ENCODE data around the gene PDIA5. TPM values are rescaled to one million over a fixed set of nuclear protein-coding genes. Genes with fewer than 3 reads are reported as not detected.
A peak's percentile ranks its signal among the peaks of the same experiment; 100 is the strongest.

The PDIA5 gene
- total RNA-seq, 1 donor from 2014 or later = 28.5 TPM

DNA sequence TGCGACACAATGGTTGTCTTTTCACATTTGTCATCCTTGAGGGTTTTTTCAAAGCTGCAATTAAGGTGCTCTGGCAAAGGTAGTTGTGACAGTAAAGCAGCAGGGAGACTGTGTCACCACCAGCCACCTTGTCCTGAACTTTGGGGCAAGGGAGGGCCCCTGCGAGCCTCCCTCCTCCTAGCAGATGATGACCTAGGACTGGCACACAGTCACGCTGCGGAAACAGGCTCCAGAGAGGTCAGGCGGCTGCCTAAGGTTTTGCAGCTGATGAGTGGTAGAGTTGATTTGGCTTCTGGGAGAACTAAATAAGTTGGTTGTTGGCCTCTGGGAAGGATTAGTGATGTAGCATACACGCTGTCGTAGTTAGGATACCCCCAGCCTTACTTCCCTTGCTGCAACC lies 62.7 kb downstream of the PDIA5 start:
- H3K36me3 Mint-ChIP-seq = peaks cover 13% of the 10 kb centered on the region
- no peaks in the 10 kb centered on the region for H3K9me3 Mint-ChIP-seq
- TF ChIP-seq, protein P1, sequence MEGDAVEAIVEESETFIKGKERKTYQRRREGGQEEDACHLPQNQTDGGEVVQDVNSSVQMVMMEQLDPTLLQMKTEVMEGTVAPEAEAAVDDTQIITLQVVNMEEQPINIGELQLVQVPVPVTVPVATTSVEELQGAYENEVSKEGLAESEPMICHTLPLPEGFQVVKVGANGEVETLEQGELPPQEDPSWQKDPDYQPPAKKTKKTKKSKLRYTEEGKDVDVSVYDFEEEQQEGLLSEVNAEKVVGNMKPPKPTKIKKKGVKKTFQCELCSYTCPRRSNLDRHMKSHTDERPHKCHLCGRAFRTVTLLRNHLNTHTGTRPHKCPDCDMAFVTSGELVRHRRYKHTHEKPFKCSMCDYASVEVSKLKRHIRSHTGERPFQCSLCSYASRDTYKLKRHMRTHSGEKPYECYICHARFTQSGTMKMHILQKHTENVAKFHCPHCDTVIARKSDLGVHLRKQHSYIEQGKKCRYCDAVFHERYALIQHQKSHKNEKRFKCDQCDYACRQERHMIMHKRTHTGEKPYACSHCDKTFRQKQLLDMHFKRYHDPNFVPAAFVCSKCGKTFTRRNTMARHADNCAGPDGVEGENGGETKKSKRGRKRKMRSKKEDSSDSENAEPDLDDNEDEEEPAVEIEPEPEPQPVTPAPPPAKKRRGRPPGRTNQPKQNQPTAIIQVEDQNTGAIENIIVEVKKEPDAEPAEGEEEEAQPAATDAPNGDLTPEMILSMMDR (conservative IDR thresholded peaks at IDR 0.05) = no peak
- peak overlapping the region; percentile 36 for H3K27ac Mint-ChIP-seq
- no peaks in the 10 kb centered on the region for H3K27me3 Mint-ChIP-seq
- no peak for DNase-seq (ENCODE audit: extremely low spot score, unreplicated experiment)
- H3K4me3 Mint-ChIP-seq = no peak overlapping the region
- peaks cover 14% of the 10 kb centered on the region for H3K4me1 Mint-ChIP-seq (ENCODE audit: unreplicated experiment)

DNA sequence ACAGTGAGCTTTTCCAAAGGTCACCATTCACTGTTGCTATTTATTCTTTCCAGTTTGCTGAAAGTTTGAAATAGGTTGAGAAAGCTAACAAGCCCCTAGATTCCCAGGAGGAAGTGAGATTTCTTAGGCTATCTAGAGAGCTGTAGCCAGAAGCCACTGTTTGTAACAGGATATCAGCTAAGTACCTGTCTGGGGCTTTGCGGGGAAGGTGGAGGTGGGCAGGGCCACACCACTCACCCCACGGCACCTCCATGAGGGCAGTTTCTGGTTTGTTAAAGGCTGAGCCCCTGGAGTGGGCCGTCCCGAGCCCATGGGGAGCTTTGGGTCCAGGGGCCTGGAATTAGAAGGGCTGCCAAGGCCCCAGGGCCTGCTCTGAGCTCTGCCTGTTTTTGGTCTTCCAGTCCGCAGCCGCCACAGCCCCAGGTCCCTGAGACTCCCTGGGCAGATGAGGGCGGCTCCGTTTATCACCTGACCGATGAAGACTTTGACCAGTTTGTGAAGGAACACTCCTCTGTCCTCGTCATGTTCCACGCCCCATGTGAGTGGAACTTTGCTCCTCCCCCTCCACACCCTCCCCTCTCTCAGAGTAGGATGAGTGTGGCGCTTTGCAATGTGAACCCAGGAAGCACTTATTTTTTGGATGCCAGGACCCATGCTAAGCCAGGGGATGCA lies 63.4 kb downstream of the PDIA5 start:
- H3K27ac Mint-ChIP-seq = peak overlapping the region; percentile 41
- no peaks in the 10 kb centered on the region for H3K9me3 Mint-ChIP-seq
- DNase-seq (ENCODE audit: extremely low spot score, unreplicated experiment) = no peak
- H3K4me3 Mint-ChIP-seq = no peak overlapping the region
- H3K36me3 Mint-ChIP-seq = peaks cover 17% of the 10 kb centered on the region
- TF ChIP-seq, protein P1 (conservative IDR thresholded peaks at IDR 0.05) = no peak
- H3K27me3 Mint-ChIP-seq = no peaks in the 10 kb centered on the region
- H3K4me1 Mint-ChIP-seq (ENCODE audit: unreplicated experiment) = peaks cover 11% of the 10 kb centered on the region

DNA sequence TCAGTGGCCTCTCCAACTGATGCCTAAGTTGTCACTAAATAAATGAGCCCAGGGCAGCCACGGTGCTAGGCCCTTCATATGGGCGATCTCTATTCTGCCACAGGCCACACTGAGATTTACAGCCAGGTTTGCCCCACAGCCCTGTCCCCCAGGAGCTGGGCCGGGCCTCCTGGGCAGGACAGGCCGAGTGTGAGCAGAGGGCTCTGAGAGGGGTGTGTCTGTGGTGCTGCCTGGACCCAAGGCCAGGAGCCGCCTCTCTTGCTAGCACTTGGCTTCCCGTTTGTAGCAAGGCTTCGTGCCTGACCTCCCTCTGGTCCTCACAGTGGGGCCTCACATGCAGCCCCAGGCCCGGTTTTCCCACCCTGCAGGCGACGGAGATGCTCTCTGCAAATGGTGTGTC lies 67.8 kb downstream of the PDIA5 start:
- no peak overlapping the region for H3K4me3 Mint-ChIP-seq
- no peaks in the 10 kb centered on the region for H3K9me3 Mint-ChIP-seq
- DNase-seq (ENCODE audit: extremely low spot score, unreplicated experiment) = no peak
- TF ChIP-seq, protein P1 (conservative IDR thresholded peaks at IDR 0.05) = no peak
- no peaks in the 10 kb centered on the region for H3K27me3 Mint-ChIP-seq
- H3K4me1 Mint-ChIP-seq (ENCODE audit: unreplicated experiment) = peaks cover 20% of the 10 kb centered on the region
- no peak overlapping the region for H3K27ac Mint-ChIP-seq
- H3K36me3 Mint-ChIP-seq = peaks cover 14% of the 10 kb centered on the region

DNA sequence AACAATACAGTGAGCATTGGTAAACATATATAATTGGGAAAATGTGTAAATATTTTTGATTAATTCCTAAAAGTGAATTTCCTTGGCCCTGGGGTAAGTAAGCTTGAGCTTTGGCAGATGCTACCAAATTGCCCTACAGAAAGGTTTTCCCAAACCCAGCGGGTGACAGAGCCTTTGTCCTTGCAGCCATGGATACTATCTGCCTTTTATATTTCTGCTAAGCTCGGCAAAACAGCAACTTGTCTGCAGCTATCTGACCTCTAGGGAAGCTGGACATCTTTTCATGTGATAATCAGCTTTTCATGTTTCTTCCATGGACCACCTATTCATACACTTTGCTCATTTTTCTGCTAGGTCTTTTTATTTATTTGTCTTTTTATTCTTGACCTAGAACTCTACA lies 70.2 kb downstream of the PDIA5 start:
- peaks cover 22% of the 10 kb centered on the region for H3K4me1 Mint-ChIP-seq (ENCODE audit: unreplicated experiment)

DNA sequence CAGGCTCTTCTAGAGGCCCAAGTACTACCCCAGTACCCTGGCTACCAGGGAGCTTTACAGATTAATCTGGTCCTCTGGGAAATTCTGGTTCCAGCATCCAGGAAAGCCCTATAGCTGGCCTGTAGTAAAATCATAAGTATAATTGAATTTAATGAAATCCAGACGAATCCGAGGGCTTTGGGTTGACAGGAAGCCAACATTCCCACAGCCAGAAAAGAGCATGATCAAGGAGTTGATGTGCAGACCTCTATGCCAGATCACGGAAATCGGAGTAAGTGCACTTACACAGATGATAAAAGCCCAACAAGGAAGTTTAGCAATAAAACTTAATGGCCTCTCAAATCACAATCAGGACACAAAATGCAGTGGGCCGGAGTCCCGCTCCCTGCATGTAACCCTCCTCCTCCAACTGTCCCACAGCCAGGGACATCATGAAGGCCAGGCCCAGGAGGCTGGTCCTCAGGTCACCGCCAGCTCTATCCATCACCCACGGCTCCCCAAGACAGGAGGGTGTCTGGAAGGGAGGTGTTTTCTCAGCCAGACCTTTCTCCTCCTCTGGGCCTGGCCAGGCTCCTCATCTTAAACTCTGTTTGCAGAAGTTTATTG lies 72.1 kb downstream of the PDIA5 start:
- no peak for DNase-seq (ENCODE audit: extremely low spot score, unreplicated experiment)
- Mint-ChIP-seq H3K36me3 (peaks cover 23% of the 10 kb centered on the region), H3K4me1 (ENCODE audit: unreplicated experiment) (peaks cover 28% of the 10 kb centered on the region), H3K27me3 (no peaks in the 10 kb centered on the region), H3K9me3 (no peaks in the 10 kb centered on the region), H3K4me3 (no peak overlapping the region), H3K27ac (no peak overlapping the region)
- TF ChIP-seq, protein P1 (conservative IDR thresholded peaks at IDR 0.05) = no peak

More for the DNA sequence above, 70.2 kb downstream of the PDIA5 start:
- H3K27ac Mint-ChIP-seq = no peak overlapping the region
- no peaks in the 10 kb centered on the region for H3K27me3 Mint-ChIP-seq
- H3K36me3 Mint-ChIP-seq = peaks cover 22% of the 10 kb centered on the region
- H3K4me3 Mint-ChIP-seq = no peak overlapping the region
- H3K9me3 Mint-ChIP-seq = no peaks in the 10 kb centered on the region
- DNase-seq (ENCODE audit: extremely low spot score, unreplicated experiment) = no peak
- TF ChIP-seq, protein P1 (conservative IDR thresholded peaks at IDR 0.05) = no peak

Measured in type B pancreatic cell (in vitro differentiated cells).